ENCODE results near the gene SLC2A4RG. TPM values are rescaled to one million over a fixed set of nuclear protein-coding genes. Genes with fewer than 3 reads are reported as not detected.

Gene SLC2A4RG
- total and polyA plus RNA-seq, 2 of the 13 experiments (the other 11 are each of a cell fraction or from before 2014, with no cell fraction given): 91.4 to 95.9 TPM

DNA sequence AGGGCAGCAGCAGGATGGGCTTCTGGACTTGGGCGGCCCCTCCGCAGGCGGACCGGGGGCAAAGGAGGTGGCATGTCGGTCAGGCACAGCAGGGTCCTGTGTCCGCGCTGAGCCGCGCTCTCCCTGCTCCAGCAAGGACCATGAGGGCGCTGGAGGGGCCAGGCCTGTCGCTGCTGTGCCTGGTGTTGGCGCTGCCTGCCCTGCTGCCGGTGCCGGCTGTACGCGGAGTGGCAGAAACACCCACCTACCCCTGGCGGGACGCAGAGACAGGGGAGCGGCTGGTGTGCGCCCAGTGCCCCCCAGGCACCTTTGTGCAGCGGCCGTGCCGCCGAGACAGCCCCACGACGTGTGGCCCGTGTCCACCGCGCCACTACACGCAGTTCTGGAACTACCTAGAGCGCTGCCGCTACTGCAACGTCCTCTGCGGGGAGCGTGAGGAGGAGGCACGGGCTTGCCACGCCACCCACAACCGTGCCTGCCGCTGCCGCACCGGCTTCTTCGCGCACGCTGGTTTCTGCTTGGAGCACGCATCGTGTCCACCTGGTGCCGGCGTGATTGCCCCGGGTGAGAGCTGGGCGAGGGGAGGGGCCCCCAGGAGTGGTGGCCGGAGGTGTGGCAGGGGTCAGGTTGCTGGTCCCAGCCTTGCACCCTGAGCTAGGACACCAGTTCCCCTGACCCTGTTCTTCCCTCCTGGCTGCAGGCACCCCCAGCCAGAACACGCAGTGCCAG, 42.8 kb upstream of the SLC2A4RG start, which contains the start of gene TNFRSF6B (continued):
- TF ChIP-seq, protein P1, sequence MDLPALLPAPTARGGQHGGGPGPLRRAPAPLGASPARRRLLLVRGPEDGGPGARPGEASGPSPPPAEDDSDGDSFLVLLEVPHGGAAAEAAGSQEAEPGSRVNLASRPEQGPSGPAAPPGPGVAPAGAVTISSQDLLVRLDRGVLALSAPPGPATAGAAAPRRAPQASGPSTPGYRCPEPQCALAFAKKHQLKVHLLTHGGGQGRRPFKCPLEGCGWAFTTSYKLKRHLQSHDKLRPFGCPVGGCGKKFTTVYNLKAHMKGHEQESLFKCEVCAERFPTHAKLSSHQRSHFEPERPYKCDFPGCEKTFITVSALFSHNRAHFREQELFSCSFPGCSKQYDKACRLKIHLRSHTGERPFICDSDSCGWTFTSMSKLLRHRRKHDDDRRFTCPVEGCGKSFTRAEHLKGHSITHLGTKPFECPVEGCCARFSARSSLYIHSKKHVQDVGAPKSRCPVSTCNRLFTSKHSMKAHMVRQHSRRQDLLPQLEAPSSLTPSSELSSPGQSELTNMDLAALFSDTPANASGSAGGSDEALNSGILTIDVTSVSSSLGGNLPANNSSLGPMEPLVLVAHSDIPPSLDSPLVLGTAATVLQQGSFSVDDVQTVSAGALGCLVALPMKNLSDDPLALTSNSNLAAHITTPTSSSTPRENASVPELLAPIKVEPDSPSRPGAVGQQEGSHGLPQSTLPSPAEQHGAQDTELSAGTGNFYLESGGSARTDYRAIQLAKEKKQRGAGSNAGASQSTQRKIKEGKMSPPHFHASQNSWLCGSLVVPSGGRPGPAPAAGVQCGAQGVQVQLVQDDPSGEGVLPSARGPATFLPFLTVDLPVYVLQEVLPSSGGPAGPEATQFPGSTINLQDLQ (CRISPR knock-in tag; IDR thresholded peaks at IDR 0.05): 0 out of 2 replicates have a peak, but pooled peaks have one; percentile 25
- TF ChIP-seq, protein P2, sequence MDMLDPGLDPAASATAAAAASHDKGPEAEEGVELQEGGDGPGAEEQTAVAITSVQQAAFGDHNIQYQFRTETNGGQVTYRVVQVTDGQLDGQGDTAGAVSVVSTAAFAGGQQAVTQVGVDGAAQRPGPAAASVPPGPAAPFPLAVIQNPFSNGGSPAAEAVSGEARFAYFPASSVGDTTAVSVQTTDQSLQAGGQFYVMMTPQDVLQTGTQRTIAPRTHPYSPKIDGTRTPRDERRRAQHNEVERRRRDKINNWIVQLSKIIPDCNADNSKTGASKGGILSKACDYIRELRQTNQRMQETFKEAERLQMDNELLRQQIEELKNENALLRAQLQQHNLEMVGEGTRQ (IDR thresholded peaks at IDR 0.05; ENCODE audit: low read depth, low read length): no peak
- TF ChIP-seq, protein P2 (CRISPR knock-in tag; IDR thresholded peaks at IDR 0.05; ENCODE audit: borderline replicate concordance): no peak; the same call in 1 of the 2 replicates
- TF ChIP-seq, protein P3, sequence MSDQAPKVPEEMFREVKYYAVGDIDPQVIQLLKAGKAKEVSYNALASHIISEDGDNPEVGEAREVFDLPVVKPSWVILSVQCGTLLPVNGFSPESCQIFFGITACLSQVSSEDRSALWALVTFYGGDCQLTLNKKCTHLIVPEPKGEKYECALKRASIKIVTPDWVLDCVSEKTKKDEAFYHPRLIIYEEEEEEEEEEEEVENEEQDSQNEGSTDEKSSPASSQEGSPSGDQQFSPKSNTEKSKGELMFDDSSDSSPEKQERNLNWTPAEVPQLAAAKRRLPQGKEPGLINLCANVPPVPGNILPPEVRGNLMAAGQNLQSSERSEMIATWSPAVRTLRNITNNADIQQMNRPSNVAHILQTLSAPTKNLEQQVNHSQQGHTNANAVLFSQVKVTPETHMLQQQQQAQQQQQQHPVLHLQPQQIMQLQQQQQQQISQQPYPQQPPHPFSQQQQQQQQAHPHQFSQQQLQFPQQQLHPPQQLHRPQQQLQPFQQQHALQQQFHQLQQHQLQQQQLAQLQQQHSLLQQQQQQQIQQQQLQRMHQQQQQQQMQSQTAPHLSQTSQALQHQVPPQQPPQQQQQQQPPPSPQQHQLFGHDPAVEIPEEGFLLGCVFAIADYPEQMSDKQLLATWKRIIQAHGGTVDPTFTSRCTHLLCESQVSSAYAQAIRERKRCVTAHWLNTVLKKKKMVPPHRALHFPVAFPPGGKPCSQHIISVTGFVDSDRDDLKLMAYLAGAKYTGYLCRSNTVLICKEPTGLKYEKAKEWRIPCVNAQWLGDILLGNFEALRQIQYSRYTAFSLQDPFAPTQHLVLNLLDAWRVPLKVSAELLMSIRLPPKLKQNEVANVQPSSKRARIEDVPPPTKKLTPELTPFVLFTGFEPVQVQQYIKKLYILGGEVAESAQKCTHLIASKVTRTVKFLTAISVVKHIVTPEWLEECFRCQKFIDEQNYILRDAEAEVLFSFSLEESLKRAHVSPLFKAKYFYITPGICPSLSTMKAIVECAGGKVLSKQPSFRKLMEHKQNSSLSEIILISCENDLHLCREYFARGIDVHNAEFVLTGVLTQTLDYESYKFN (CRISPR knock-in tag; conservative IDR thresholded peaks at IDR 0.05): no peak
- TF ChIP-seq, protein P4, sequence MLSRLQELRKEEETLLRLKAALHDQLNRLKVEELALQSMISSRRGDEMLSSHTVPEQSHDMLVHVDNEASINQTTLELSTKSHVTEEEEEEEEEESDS (CRISPR knock-in tag; IDR thresholded peaks at IDR 0.05; ENCODE audit: borderline replicate concordance): no peak
- TF ChIP-seq MTF2 (CRISPR knock-in tag; IDR thresholded peaks at IDR 0.05; ENCODE audit: borderline replicate concordance) (peak; percentile 66; the same call in 1 of the 2 replicates), ZNF263 (CRISPR knock-in tag; IDR thresholded peaks at IDR 0.05) (peak; percentile 26; the same call in 1 of the 2 replicates), POLR2A (IDR thresholded peaks at IDR 0.05; ENCODE audit: insufficient read depth in 1 of 2, low read depth in 2 of 2, low read length in 2 of 2) (peak in 1 of 2 experiments; percentile 58), ZNF446 (CRISPR knock-in tag; IDR thresholded peaks at IDR 0.05) (no peak), MAF1 (CRISPR knock-in tag; IDR thresholded peaks at IDR 0.05; ENCODE audit: borderline replicate concordance) (no peak), GABPA (IDR thresholded peaks at IDR 0.05; ENCODE audit: low read depth, low read length) (no peak), GABPA (CRISPR knock-in tag; IDR thresholded peaks at IDR 0.05; ENCODE audit: low read depth) (no peak), TEAD3 (CRISPR knock-in tag; optimal IDR thresholded peaks at IDR 0.05; ENCODE audit: borderline replicate concordance) (peak; percentile 30), ZNF34 (CRISPR knock-in tag; IDR thresholded peaks at IDR 0.05; ENCODE audit: borderline replicate concordance) (no peak), ZNF354B (CRISPR knock-in tag; IDR thresholded peaks at IDR 0.05) (no peak), MBNL3 (CRISPR knock-in tag; conservative IDR thresholded peaks at IDR 0.05) (no peak), SRSF4 (IDR thresholded peaks at IDR 0.05; ENCODE audit: low read depth, low read length, poor library complexity, severe bottlenecking) (peak; percentile 42), EEA1 (CRISPR knock-in tag; IDR thresholded peaks at IDR 0.05; ENCODE audit: borderline replicate concordance) (no peak), ZC3H4 (CRISPR knock-in tag; IDR thresholded peaks at IDR 0.05; ENCODE audit: borderline replicate concordance) (no peak)
- TF ChIP-seq, protein P5, sequence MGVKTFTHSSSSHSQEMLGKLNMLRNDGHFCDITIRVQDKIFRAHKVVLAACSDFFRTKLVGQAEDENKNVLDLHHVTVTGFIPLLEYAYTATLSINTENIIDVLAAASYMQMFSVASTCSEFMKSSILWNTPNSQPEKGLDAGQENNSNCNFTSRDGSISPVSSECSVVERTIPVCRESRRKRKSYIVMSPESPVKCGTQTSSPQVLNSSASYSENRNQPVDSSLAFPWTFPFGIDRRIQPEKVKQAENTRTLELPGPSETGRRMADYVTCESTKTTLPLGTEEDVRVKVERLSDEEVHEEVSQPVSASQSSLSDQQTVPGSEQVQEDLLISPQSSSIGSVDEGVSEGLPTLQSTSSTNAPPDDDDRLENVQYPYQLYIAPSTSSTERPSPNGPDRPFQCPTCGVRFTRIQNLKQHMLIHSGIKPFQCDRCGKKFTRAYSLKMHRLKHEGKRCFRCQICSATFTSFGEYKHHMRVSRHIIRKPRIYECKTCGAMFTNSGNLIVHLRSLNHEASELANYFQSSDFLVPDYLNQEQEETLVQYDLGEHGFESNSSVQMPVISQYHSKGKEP (CRISPR knock-in tag; IDR thresholded peaks at IDR 0.05): no peak

Measured in HepG2 (cell line).